Right atrium auricular region (tissue), 2 donors: Measurements from ENCODE around the gene IFITM2. TPM values are rescaled to one million over a fixed set of nuclear protein-coding genes. Genes with fewer than 3 reads are reported as not detected.
"Not testable (repeated sequence)": the region's sequence is repeated elsewhere in the genome, so short reads cannot be mapped to it uniquely, and the experiment has no call there.

ENCODE experiments used
- DNase-seq: peaks from one replicate; pipeline ENCODE4 v3.0.0-alpha.2; 2019; ENCODE audit warnings: low spot score
- H3K27ac ChIP-seq, 2 donors: fragments of 200-600 bp; sonication (generic); 1 replicate in 1 of 2; 2 replicates in 1 of 2; pipeline ENCODE4 v1.5.1; 2016 to 2019
- H3K27me3 ChIP-seq, 2 donors: fragments of 200-600 bp; sonication (generic); one replicate each; pipeline versions ENCODE4 v1.5.1 to v1.6.0; 2017 to 2019
- H3K36me3 ChIP-seq: fragments of 200-600 bp; sonication (generic); one replicate; pipeline ENCODE4 v1.5.1; 2016
- H3K4me1 ChIP-seq, 2 donors: fragments of 200-600 bp; sonication (generic); one replicate each; pipeline versions ENCODE4 v1.5.1 to v1.6.0; 2017 to 2019
- H3K4me3 ChIP-seq, 2 donors: fragments of 200-600 bp; sonication (generic); 1 replicate in 1 of 2; 2 replicates in 1 of 2; pipeline ENCODE4 v1.5.1; 2017 to 2019; ENCODE audit warnings: mild to moderate bottlenecking in 1 of 2, moderate library complexity in 1 of 2
- H3K9me3 ChIP-seq, 2 donors: fragments of 200-600 bp; sonication (generic); one replicate each; pipeline ENCODE4 v1.5.1; 2019
- total RNA-seq, 2 donors: library from RNA; depleted of rRNA; stranded (reverse); fragments of >200 nt; gene quantifications; one replicate each; pipeline ENCODE4 v1.1.0, GENCODE V29; 2016
- TF ChIP-seq, protein P1 (sequence below), 2 donors: fragments of 200-600 bp; sonication (generic); IDR thresholded peaks; one replicate each; pipeline ENCODE4 v1.5.1; 2019; ENCODE audit warnings: antibody characterized with exemption in 2 of 2

IFITM2 gene
- total RNA-seq, 2 donors from 2014 or later, result 120 to 296 TPM

DNA sequence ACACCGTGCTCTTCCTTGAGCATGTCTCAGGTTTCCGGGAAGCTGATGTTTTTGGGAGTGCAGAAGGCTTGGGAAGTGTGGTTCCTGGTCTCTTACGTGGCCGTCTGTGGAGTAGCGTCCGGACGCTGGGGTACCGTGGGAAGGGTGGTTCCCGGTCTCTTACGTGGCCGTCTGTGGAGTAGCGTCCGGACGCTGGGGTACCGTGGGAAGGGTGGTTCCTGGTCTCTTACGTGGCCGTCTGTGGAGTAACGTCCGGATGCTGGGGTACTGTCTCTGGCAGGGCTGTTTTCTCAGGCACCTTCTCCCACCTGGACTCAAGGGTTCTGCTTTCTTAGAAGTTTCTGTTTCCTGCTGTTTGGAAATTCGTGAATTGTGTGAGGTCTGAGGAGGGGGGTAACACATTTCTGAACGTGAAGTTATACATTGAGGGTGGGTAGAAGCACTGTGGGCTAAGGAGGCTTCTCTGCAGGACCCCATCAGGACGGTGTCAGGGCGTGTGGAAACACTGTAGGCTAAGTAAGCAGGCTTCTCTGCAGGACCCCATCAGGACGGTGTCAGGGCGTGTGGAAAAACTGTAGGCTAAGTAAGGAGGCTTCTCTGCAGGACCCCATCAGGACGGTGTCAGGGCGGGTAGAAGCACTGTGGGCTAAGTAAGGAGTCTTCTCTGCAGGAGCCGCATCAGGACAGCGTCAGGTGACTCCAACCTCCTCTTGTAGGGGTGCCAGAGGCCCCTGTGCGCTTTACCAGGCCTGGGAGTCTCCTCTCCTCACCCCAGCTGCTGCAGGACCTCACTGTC is 18.4 kb downstream of the IFITM2 start:
- Histone ChIP-seq H3K4me3 (peak overlapping the region in 1 of 2 donors; percentile 5), H3K36me3 (no peaks in the 10 kb centered on the region), H3K4me1 (peaks cover 0 to 38% of the 10 kb centered on the region in 2 donors), H3K27me3 (no peaks in the 10 kb centered on the region), H3K9me3 (no peaks in the 10 kb centered on the region), H3K27ac (peak overlapping the region; percentile 87 to 90)
- no peak for DNase-seq
- TF ChIP-seq, protein P1, sequence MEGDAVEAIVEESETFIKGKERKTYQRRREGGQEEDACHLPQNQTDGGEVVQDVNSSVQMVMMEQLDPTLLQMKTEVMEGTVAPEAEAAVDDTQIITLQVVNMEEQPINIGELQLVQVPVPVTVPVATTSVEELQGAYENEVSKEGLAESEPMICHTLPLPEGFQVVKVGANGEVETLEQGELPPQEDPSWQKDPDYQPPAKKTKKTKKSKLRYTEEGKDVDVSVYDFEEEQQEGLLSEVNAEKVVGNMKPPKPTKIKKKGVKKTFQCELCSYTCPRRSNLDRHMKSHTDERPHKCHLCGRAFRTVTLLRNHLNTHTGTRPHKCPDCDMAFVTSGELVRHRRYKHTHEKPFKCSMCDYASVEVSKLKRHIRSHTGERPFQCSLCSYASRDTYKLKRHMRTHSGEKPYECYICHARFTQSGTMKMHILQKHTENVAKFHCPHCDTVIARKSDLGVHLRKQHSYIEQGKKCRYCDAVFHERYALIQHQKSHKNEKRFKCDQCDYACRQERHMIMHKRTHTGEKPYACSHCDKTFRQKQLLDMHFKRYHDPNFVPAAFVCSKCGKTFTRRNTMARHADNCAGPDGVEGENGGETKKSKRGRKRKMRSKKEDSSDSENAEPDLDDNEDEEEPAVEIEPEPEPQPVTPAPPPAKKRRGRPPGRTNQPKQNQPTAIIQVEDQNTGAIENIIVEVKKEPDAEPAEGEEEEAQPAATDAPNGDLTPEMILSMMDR (IDR thresholded peaks at IDR 0.05), result no peak

GRCh38 chr11:326592-326841 is 18.9 kb downstream of the IFITM2 start:
- H3K27ac ChIP-seq, result peak overlapping the region; percentile 87 to 90
- H3K4me3 ChIP-seq, result peak overlapping the region in 1 of 2 donors; percentile 5
- H3K9me3 ChIP-seq, result no peaks in the 10 kb centered on the region
- H3K4me1 ChIP-seq, result peaks cover 0 to 38% of the 10 kb centered on the region in 2 donors
- no peaks in the 10 kb centered on the region for H3K36me3 ChIP-seq
- TF ChIP-seq, protein P1 (IDR thresholded peaks at IDR 0.05), result no peak
- DNase-seq, result no peak
- H3K27me3 ChIP-seq, result no peaks in the 10 kb centered on the region

GRCh38 chr11:326842-327580 is 19.4 kb downstream of the IFITM2 start:
- TF ChIP-seq, protein P1 (IDR thresholded peaks at IDR 0.05), result no peak
- Histone ChIP-seq H3K4me3 (peak overlapping the region in 1 of 2 donors; percentile 26), H3K9me3 (no peaks in the 10 kb centered on the region), H3K27ac (peak overlapping the region; percentile 87 to 90), H3K4me1 (peaks cover 0 to 38% of the 10 kb centered on the region in 2 donors), H3K27me3 (no peaks in the 10 kb centered on the region), H3K36me3 (no peaks in the 10 kb centered on the region)
- peak; percentile 94 for DNase-seq

GRCh38 chr11:327581-327923 is 19.9 kb downstream of the IFITM2 start:
- TF ChIP-seq, protein P1 (IDR thresholded peaks at IDR 0.05), result no peak

GRCh38 chr11:328012-328411 is 20.4 kb downstream of the IFITM2 start:
- DNase-seq, result no peak
- TF ChIP-seq, protein P1 (IDR thresholded peaks at IDR 0.05), result no peak
- H3K27ac ChIP-seq, result peak overlapping the region in 1 of 2 donors; percentile 90
- H3K27me3 ChIP-seq, result no peaks in the 10 kb centered on the region
- no peaks in the 10 kb centered on the region for H3K9me3 ChIP-seq
- no peak overlapping the region for H3K4me3 ChIP-seq
- no peaks in the 10 kb centered on the region for H3K36me3 ChIP-seq
- H3K4me1 ChIP-seq, result peaks cover 0 to 38% of the 10 kb centered on the region in 2 donors

More at GRCh38 chr11:327581-327923, 19.9 kb downstream of the IFITM2 start:
- H3K4me1 ChIP-seq, result peaks cover 0 to 38% of the 10 kb centered on the region in 2 donors
- DNase-seq, result no peak
- peak overlapping the region; percentile 87 to 90 for H3K27ac ChIP-seq
- H3K27me3 ChIP-seq, result no peaks in the 10 kb centered on the region
- no peaks in the 10 kb centered on the region for H3K9me3 ChIP-seq
- peak overlapping the region in 1 of 2 donors; percentile 26 for H3K4me3 ChIP-seq
- no peaks in the 10 kb centered on the region for H3K36me3 ChIP-seq

DNA sequence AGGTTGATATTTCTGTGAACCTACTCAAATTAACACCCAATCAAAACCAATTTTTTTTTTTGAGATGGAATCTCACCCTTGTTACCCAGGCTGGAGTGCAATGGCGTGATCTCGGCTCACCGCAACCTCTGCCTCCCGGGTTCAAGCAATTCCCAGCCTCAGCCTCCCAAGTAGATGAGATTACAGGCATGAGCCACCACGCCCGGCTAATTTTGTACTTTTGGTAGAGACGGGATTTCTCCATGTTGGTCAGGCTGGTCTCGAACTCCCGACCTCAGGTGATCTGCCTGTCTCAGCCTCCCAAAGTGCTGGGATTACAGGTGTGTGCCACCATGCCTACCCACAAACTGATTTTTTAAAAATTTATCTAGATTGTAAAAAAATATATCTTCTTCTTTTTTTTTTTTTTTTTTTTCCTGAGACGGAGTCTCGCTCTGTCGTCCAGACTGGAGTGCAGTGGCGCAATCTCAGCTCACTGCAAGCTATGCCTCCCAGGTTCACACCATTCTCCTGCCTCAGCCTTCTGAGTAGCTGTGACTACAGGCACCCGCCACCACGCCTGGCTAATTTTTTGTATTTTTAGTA is 21.0 kb downstream of the IFITM2 start:
- H3K36me3 ChIP-seq, result not testable (repeated sequence)

More for the DNA sequence above, 21.0 kb downstream of the IFITM2 start:
- peaks cover 0 to 38% of the 10 kb centered on the region in 2 donors for H3K4me1 ChIP-seq
- DNase-seq, H3K9me3 ChIP-seq, H3K27ac ChIP-seq, H3K27me3 ChIP-seq, H3K4me3 ChIP-seq: not testable (repeated sequence)
